NCI-H526 (cell line): ENCODE results near the gene NEK9.
A peak's percentile ranks its signal among the peaks of the same experiment; 100 is the strongest.

Experiments used
- DNase-seq, 2 experiments: peaks; one replicate each; lab custom pipeline; 2025; lab: John Stamatoyannopoulos, UW

The NEK9 gene

GRCh38 chr14:75067212-75067611 lies 59.6 kb downstream of the NEK9 start:
- DNase-seq: no peak

DNA sequence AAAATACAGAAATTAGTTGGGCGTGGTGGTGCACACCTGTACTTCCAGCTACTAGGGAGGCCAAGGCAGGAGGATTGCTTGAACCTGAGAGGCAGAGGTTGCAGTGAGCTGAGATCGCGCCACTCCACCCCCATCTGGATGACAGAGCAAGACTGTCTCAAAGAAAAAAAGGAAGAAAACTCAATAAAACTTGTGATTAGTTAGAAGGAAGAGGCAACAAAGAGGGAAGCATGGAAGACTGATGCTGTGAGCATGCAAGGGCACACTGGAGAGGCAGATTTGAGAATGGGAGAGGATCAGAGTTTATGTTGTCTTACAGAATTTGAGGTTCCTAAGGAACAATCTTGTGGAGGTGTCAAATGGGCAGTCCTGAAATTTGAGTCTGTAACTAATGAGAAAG lies 60.2 kb downstream of the NEK9 start:
- DNase-seq: no peak

GRCh38 chr14:75064205-75064567 lies 62.7 kb downstream of the NEK9 start:
- DNase-seq: no peak

DNA sequence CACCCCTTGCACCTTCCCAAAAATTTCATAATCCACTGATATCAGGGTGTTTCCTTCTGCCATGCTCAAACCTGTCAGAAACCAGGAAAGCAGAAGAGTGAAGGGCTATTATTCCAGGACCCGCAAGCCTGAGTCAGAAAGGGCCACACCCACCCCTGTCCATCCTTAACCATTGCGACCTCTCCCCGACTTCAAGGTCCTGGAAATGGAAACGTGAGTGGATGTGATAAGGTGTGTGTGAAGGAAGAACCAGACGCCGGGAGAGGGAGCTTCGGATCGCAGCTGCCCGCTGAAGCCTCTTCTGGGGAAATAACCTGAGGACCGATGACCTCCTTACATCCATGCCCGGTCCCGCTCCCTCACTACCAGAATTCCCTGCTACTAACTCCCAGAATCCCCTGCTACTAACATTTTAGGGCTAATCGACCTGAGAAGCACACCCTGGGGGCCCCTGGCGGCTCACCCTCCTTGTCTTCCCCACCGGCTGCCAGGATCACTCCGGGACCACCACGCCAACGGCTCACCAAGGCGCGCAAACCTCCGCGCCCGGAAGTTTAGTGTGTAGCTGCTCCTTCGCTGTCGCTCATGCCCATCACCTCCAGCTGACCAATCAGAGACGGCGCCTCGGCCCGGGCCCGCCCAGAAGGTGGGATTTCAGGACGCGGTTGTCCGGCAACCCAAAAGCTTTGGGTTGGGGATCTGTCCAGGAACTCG lies 63.2 kb downstream of the NEK9 start, which contains the start of gene ACYP1:
Gene ACYP1 (minus strand): TSS at position 534 of the 714 bp plus-strand sequence. CDS start 471 bp downstream, at position 63.
- peak; percentile 87 to 92 for DNase-seq

GRCh38 chr14:75063013-75063412 lies 63.8 kb downstream of the NEK9 start:
- no peak for DNase-seq

DNA sequence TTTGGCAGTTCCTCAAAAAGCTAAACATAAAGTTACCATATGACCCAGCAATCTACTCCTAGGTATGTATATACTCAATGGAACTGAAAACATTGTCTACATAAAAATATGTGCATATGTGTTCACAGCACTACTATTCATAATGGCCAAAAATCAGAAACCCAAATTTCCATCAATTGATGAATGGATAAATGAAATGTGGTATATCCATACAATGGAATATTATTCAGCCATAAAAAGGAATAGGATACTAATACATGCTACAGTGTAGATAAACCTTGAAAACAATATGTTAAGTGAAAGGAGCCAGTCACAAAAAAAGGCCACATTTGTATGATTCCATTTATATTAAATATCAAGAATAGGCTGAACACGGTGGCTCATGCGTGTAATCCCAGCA lies 66.4 kb downstream of the NEK9 start:
- no peak for DNase-seq

GRCh38 chr14:75059642-75060041 lies 67.2 kb downstream of the NEK9 start:
- DNase-seq: no peak

GRCh38 chr14:75054421-75054820 lies 72.4 kb downstream of the NEK9 start:
- DNase-seq: no peak

DNA sequence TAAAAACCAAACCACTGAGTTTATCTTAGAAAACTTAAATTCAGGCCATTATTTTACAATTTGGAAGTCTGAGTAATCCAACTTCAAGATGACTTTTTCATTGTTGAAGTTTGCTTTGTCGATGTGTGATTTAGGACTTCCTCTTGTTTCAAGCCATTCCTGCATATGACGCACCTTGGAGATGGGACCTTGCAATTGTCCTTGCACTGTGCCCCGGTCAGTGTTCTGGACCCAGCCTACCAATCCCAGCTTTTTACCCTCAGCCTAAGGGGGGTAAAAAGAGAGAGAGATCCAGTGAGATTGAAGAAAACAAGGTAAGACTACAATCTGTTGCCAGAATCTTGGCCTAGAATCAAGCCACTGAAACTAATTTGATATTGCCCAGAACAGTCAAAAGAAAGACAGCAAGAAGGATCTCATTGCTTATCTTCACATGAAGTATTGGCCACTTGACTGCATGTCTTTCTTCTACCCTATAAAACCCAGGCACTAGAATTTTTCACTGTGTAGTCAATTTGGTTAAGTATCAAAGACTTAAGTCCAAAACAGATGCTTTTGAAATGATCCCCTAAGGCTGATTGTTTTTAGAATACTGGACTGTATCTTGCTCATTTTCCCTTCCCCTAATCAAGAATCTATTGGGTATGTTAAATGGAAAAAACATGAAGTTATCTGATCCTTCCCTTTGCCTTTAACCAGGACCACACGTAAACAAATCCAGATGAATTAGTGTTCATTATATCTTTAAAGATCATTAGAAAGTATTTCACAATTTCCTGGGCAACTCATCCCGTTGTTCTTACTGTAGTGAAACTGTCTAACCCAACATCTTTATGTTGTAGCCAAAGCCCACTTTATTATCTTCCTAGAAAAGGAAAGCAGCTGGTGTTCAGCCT lies 73.2 kb downstream of the NEK9 start:
- no peak for DNase-seq

DNA sequence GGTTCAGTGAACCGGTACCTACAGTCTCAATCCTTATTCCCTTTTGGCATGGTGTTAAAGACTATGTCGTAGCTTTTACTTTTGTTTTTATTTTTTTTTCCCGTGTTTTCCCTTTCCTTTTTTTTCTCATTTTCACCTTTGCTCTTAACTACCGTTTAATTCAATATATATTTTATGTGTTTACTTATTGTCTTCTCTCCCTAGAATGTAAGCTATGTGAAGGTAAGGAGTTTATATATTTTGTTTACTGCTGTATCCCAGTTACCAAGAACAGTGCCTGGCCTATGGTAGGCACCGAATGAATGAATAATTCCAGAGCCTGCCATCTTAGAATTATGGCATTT lies 75.3 kb downstream of the NEK9 start:
- DNase-seq: no peak

DNA sequence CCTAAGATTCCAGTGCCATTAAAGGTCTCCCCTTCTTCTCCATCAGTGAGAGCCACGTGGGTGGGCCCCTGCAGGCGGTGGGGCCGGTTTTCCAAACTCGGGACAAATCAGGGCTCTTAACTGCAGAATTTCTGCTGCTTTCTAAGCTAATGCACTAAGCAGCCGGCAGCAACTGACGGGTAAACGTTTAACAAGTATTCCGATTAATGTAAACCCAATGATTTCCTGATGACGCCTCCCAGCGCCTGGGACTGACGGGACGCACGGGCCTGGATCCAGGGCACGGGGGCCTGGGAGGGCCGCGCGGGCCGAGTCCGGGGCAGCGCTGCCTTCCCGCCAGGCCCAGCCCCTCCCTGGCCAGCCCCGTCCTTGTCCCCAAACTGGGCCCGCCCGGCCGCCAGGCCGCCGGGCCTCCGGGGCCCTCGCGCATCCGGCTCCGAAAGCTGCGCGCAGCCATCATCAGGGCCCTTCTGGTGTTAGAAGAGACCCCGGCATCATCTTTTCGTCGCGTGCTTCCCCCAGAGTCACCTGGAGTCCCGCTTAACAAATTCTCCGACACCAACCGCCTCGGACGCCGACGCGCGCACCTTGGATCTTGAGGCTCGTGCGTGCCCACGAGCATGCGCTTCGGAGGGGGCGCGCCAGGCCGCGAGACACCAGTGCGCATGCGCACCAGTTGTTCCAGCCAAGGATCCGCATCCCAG lies 75.8 kb downstream of the NEK9 start, which contains the start of gene MLH3:
Gene MLH3 (minus strand): TSS at position 616 of the 704 bp plus-strand sequence. CDS start 1,812 bp downstream, outside the sequence.
- DNase-seq: peak; percentile 73 to 93

GRCh38 chr14:75049731-75050201 lies 77.1 kb downstream of the NEK9 start:
- no peak for DNase-seq

DNA sequence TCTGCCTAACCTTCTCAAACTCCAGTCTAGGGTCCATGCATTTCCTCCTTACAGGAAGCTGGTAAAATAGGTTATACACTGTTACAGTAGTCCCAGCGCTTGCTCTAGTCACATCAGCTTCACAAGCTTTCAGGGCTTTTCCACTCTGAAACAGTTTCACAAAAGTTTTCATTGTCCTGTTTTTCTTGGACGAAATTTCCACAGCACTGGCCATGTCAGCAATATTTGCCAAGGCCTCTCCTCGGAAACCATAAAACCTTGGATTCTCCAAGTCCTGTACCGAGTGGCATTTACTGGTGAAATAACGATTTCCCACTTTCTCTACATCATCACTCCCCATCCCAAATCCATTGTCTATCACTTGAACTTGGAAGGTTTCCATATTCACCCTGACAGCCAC lies 77.7 kb downstream of the NEK9 start:
- DNase-seq: no peak

DNA sequence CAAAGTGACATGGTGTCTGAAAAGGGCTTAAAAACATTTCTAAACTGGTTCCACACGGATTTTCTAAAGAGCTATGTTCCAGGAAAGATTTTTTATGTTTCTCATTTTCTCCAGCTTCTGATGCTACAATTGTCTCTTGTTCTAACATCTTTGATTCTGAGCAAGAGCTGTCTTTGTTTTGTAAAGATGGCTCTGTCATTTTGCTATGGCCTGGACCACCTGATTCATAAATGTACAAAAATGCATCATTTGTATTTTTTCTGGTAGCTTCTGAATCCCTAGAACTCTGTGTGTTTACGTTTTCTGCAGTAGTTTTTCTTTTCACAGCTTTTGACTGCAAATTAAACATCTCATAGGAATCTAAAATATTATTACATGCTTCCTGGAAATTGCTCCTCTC lies 78.7 kb downstream of the NEK9 start:
- no peak for DNase-seq

GRCh38 chr14:75047506-75047905 lies 79.3 kb downstream of the NEK9 start:
- no peak for DNase-seq

DNA sequence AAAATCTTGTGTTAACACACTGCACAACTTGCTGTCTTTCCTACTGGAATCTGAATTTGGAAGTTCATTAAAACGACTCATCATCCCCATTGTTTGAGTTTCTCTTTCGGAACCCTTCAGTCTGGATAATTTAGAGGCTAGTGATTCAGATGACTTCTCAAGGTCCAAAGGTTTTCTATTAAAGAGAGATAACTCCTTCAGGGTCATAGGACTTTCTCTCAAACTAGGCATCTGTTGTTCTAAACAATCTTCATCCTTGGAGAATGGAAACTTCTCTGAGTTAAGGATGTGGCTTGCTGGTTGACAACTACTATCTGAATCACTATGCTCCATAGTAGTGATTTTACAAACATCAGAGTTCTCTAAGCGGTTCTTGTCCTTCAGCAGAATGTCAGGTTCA lies 79.9 kb downstream of the NEK9 start:
- DNase-seq: no peak

DNA sequence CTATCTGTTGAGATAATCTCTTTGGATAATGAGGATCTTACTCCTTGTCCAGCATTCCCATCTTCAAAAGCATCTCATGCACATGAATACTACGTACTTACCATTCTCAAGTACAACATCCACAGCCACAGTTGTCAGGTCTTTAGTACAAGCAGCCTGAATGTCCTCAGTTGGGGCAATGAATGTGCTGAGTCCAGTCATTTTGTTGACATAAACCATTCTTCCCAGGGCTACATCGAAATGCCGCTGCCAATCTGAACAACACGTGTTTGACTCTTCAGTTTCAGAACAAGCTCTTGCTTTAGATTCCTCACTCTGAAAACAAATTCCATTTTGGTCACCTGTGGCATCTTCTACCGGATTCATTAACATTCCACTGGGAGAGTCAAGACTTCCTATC lies 80.6 kb downstream of the NEK9 start:
- no peak for DNase-seq

- DNase-seq: no peak
Measured at GRCh38 chr14:75044752-75045151, 82.1 kb downstream of the NEK9 start.

- DNase-seq: no peak
Measured at GRCh38 chr14:75044322-75044721, 82.5 kb downstream of the NEK9 start.

GRCh38 chr14:75042035-75042434 lies 84.8 kb downstream of the NEK9 start:
- DNase-seq: peak in 1 of 2 experiments; percentile 23

- no peak for DNase-seq
Measured at GRCh38 chr14:75041613-75042012, 85.2 kb downstream of the NEK9 start.

- DNase-seq: no peak
Measured at GRCh38 chr14:75040959-75041358, 85.9 kb downstream of the NEK9 start.
